Activated CD4-positive, alpha-beta T cell treated with anti-CD3 and anti-CD28 coated beads for 36 hours (primary cell): ENCODE measurements around the gene CACNA2D1. TPM values are rescaled to one million over a fixed set of nuclear protein-coding genes. Genes with fewer than 3 reads are reported as not detected.

ENCODE experiments used
- ATAC-seq: fragments of 200-7000 bp; cut with Tn5 transposase; one replicate; pipeline ENCODE4 v1.10.0; 2021; ENCODE audit warnings: mild to moderate bottlenecking, moderate library complexity
- CTCF ChIA-PET: fragments of 350-600 bp; sonication (Branson Sonifier 250); formaldehyde crosslinking; loops from one replicate; lab custom pipeline; 2021; ENCODE audit warnings: antibody characterized with exemption; lab: Charles Lee
- POLR2A ChIA-PET: fragments of 350-600 bp; sonication (Branson Sonifier 250); formaldehyde crosslinking; loops from one replicate; lab custom pipeline; 2021; ENCODE audit warnings: antibody characterized with exemption, inconsistent platforms; lab: Charles Lee
- DNase-seq: peaks from one replicate; pipeline ENCODE4 v3.0.0-alpha.2; 2020
- H3K27ac Mint-ChIP-seq: one replicate; pipeline ENCODE4 v1.8.0; 2021; ENCODE audit warnings: mixed read lengths
- H3K27me3 Mint-ChIP-seq: one replicate; pipeline ENCODE4 v1.8.0; 2021; ENCODE audit warnings: mixed read lengths
- H3K36me3 Mint-ChIP-seq: one replicate; pipeline ENCODE4 v1.8.0; 2021; ENCODE audit warnings: low read depth, mixed read lengths
- H3K4me1 Mint-ChIP-seq: one replicate; pipeline ENCODE4 v1.8.0; 2021; ENCODE audit warnings: mixed read lengths
- H3K4me3 Mint-ChIP-seq: one replicate; pipeline ENCODE4 v1.8.0; 2021; ENCODE audit warnings: mild to moderate bottlenecking, moderate library complexity, mixed read lengths
- H3K9me3 Mint-ChIP-seq: one replicate; pipeline ENCODE4 v1.8.0; 2021; ENCODE audit warnings: low read depth, mixed read lengths
- intact Hi-C, 2 experiments: fragments of 100-400 bp; cut with DNase I in 1 of 2; cut with micrococcal nuclease in 1 of 2; formaldehyde crosslinking; loops; one replicate each; pipeline versions ENCODE4 v1.14.2 to v1.15.1; 2022 to 2024; cut with DNase I, micrococcal nuclease
- total RNA-seq, 2 experiments: library from RNA; stranded (reverse); gene quantifications; one replicate each; pipeline ENCODE4 v1.2.3, GENCODE V29; 2021

The CACNA2D1 gene
- total RNA-seq, 2 experiments from 2014 or later, result not detected

DNA sequence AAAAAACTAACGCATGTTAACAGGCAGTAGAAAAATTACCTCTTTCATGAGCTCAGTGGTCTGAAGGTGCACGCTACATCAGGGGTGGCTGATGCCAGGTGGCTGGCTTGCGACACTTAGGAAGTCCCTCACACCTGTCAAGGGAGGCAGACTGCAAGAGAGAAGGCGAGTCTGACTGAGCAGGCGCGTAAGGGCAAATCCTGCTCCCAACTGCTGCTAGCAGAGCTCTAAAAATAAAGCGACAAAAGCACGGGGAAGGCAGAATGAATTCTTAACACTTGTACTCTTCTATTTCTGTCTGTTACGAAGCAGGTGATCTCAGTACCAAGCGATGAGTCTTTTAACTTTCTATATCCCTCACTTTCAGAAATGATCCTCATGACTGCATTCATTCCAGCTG, 33.1 kb downstream of the CACNA2D1 start:
- ATAC-seq, result no peak
- Mint-ChIP-seq H3K4me3 (no peak overlapping the region), H3K9me3 (peaks cover 5% of the 10 kb centered on the region), H3K27me3 (no peaks in the 10 kb centered on the region), H3K27ac (no peak overlapping the region), H3K36me3 (no peaks in the 10 kb centered on the region), H3K4me1 (no peaks in the 10 kb centered on the region)
- CTCF ChIA-PET, result interaction anchor here (0.6 kb wide), 1 partner anchor 1974 kb away, joined by 3 read pairs; no protein-coding TSS in a partner anchor
- DNase-seq, result no peak
- POLR2A ChIA-PET, result no interaction called here
- intact Hi-C loops, result no loop called here

DNA sequence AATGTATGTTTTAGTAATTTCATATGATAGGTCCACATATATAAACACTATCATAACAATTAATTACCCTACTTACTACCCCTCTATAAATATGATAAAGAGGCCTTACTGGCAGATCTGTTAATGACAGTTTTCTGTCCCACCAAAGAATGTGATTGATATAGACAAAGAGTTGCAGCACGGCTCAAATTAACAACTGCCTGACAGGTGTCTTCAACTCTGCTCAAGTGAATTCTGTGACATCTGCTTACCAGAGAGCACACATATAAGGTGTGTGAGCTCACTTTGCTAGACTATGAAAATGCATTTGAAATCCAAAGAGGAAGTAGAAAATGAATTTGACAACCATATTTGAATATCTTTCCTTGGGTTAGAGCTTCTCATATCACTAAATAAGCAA, 36.6 kb downstream of the CACNA2D1 start:
- no peak for ATAC-seq
- POLR2A ChIA-PET, result no interaction called here
- Mint-ChIP-seq H3K4me3 (no peak overlapping the region), H3K4me1 (no peaks in the 10 kb centered on the region), H3K27me3 (no peaks in the 10 kb centered on the region), H3K9me3 (peaks cover 5% of the 10 kb centered on the region), H3K36me3 (no peaks in the 10 kb centered on the region), H3K27ac (no peak overlapping the region)
- intact Hi-C loops, result no loop called here
- no peak for DNase-seq
- CTCF ChIA-PET, result no interaction called here

DNA sequence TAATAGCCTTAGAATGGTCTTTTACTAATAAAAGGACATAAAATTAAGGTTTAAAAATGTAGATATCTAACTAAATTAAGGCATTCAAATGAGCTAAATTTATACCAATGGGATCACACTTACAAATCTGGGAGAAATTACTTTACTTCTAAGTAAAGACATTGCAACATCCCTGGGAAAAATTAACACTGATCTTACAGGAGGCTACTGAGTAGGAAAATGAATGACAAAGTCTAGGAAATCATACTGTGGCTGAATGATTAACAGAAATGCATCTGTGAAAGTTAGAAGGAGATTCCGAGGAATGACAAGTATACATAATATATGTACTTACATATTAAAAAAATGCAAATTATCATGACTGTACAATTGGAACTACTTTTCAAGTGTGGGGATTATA, 38.3 kb downstream of the CACNA2D1 start:
- H3K4me3 Mint-ChIP-seq, result no peak overlapping the region
- CTCF ChIA-PET, result no interaction called here
- H3K27me3 Mint-ChIP-seq, result no peaks in the 10 kb centered on the region
- no peak for DNase-seq
- ATAC-seq, result no peak
- peaks cover 5% of the 10 kb centered on the region for H3K9me3 Mint-ChIP-seq
- intact Hi-C loops, result no loop called here
- no peak overlapping the region for H3K27ac Mint-ChIP-seq
- H3K36me3 Mint-ChIP-seq, result no peaks in the 10 kb centered on the region
- no peaks in the 10 kb centered on the region for H3K4me1 Mint-ChIP-seq
- POLR2A ChIA-PET, result no interaction called here

DNA sequence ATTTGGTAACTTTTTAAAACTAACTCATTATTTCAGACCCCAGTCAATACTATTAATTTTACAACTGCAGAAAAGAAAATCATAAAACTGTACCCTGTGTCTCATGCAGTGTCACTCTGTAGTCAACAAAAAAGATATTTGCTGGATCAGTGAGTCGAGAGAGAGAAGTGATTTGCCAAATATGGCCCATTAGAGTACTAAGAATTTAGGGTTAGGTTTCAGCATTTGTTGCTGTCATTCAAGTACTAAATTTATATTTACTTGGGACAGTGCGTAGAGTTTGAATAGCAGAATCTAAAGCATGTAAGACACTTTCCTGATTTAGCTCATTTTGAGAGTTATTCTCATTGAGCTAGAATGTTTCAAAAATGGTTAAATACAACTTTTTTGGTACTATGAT, 38.9 kb downstream of the CACNA2D1 start:
- intact Hi-C loops, result no loop called here
- no peaks in the 10 kb centered on the region for H3K36me3 Mint-ChIP-seq
- H3K27me3 Mint-ChIP-seq, result no peaks in the 10 kb centered on the region
- H3K9me3 Mint-ChIP-seq, result peaks cover 6% of the 10 kb centered on the region
- DNase-seq, result no peak
- H3K27ac Mint-ChIP-seq, result no peak overlapping the region
- H3K4me1 Mint-ChIP-seq, result no peaks in the 10 kb centered on the region
- ChIA-PET CTCF (no interaction called here), POLR2A (no interaction called here)
- no peak for ATAC-seq
- H3K4me3 Mint-ChIP-seq, result no peak overlapping the region

DNA sequence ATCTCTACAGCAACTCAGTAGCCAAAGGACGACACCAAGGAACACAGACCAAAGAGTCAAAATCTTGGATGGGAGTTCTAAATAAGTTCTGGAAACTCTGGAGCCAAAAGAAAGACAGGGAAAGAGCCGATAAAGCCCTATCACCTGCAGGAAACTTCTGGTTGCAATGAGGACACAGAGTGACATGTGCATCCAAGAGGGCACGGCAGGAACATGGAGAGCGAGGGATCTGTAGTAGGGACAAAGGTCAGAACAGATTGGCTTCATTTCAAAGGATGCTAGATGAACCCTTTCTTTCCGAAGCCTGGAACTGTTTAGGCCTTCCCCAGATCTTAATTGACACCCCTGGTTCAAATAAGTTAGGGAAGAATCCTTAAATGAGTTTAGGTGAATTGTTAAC, 39.5 kb downstream of the CACNA2D1 start:
- intact Hi-C loops, result no loop called here
- Mint-ChIP-seq H3K9me3 (peaks cover 6% of the 10 kb centered on the region), H3K27ac (no peak overlapping the region), H3K27me3 (no peaks in the 10 kb centered on the region), H3K4me1 (no peaks in the 10 kb centered on the region), H3K36me3 (no peaks in the 10 kb centered on the region), H3K4me3 (no peak overlapping the region)
- DNase-seq, result no peak
- POLR2A ChIA-PET, result no interaction called here
- no peak for ATAC-seq
- CTCF ChIA-PET, result no interaction called here

DNA sequence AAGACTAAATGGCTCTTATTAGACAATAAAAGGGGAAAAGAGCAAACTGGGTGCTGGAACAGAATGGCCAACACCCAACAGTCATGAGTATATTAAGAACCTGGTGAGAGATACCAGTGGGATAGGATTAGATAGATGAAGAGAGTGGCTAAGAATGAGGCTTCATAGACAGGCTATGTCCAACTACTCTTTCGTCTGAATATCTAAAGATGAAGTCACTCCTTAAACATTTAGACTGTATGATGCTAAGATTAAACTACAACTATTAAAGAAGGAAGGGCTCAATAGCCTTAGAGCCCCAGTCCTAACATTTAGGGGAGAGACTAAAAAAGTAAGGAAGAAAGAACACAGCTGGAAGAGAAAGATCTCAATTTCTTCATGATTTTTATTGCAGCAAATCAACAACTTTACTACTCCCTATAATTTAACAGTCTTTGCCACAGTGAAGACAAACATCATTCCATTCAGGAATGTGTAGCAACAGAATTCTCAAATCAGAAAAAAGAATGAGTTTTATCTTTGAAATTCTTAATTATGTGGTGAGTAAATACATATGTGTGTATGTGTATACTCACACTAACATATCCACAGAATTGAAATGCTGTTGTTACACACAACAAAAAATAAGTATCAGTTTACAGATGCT, 45.6 kb downstream of the CACNA2D1 start:
- Mint-ChIP-seq H3K4me3 (no peak overlapping the region), H3K27me3 (no peaks in the 10 kb centered on the region), H3K9me3 (peaks cover 2% of the 10 kb centered on the region), H3K4me1 (no peaks in the 10 kb centered on the region), H3K36me3 (no peaks in the 10 kb centered on the region), H3K27ac (no peak overlapping the region)
- DNase-seq (no peak), ATAC-seq (no peak)
- ChIA-PET POLR2A (no interaction called here), CTCF (no interaction called here)
- intact Hi-C loops, result no loop called here

DNA sequence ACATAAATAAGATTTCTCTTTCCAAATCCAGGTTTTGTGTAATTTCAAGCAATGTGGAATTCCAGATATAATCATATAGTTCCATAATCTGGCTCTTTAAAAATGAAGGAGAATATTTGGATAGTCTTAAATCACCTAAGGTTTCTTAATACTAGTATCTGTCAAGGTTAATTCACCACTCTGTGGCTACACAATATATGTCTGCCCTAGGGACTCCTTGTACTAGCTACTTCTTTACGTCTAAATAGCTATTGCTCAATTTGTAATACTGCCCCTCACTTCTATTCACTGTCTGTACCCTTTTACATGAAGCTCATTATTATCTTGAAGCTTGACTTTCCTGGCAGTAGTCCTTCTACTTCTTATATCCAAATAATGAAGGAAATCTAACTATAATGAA, 47.2 kb downstream of the CACNA2D1 start:
- peaks cover 4% of the 10 kb centered on the region for H3K9me3 Mint-ChIP-seq
- no peaks in the 10 kb centered on the region for H3K36me3 Mint-ChIP-seq
- H3K4me3 Mint-ChIP-seq, result no peak overlapping the region
- H3K27ac Mint-ChIP-seq, result no peak overlapping the region
- CTCF ChIA-PET, result no interaction called here
- POLR2A ChIA-PET, result no interaction called here
- ATAC-seq (no peak), DNase-seq (no peak)
- intact Hi-C loops, result no loop called here
- H3K4me1 Mint-ChIP-seq, result no peaks in the 10 kb centered on the region
- no peaks in the 10 kb centered on the region for H3K27me3 Mint-ChIP-seq

DNA sequence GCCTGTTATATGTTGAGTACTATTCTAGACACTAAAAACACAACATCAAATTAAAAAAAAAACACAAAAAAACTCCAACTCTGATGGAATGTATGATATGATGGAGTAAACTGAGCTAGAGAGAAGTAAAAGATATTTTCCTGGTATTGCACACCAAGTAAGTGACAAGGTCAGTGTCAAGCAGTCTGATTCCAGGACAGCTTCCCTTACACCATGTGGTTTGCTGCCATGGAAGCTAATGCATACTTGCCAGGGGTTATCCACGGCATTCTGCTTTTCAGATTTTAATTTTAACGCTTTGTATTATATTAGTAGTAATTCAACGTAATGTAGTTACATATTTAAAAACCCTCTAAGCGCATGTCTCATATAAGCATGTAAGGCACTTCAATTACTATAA, 48.4 kb downstream of the CACNA2D1 start:
- no peak for DNase-seq
- H3K4me1 Mint-ChIP-seq, result no peaks in the 10 kb centered on the region
- ChIA-PET POLR2A (no interaction called here), CTCF (no interaction called here)
- intact Hi-C loops, result no loop called here
- H3K27me3 Mint-ChIP-seq, result no peaks in the 10 kb centered on the region
- peaks cover 4% of the 10 kb centered on the region for H3K9me3 Mint-ChIP-seq
- no peak overlapping the region for H3K4me3 Mint-ChIP-seq
- H3K36me3 Mint-ChIP-seq, result no peaks in the 10 kb centered on the region
- no peak overlapping the region for H3K27ac Mint-ChIP-seq
- no peak for ATAC-seq

DNA sequence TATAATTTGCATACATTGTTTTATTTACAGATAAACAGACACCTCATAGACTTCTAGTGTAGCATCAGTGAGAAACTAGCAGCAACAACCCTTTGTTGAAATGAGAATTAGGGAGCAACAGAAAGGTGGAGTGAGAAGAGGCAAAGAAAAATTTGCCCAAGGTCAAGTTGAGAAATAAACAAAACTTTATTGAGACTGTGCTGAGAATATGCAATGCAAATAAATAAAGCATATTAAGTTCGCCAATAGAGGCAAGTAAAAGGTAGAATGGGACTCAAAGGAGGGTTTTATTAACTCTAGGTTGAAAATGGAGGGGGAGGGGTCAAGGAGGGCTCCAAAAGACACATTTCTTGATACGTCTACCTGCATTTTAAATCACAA, 49.7 kb downstream of the CACNA2D1 start:
- Mint-ChIP-seq H3K4me1 (no peaks in the 10 kb centered on the region), H3K36me3 (no peaks in the 10 kb centered on the region), H3K9me3 (peaks cover 3% of the 10 kb centered on the region), H3K27ac (no peak overlapping the region), H3K4me3 (no peak overlapping the region), H3K27me3 (no peaks in the 10 kb centered on the region)
- CTCF ChIA-PET, result no interaction called here
- no peak for DNase-seq
- intact Hi-C loops, result no loop called here
- no peak for ATAC-seq
- POLR2A ChIA-PET, result no interaction called here

DNA sequence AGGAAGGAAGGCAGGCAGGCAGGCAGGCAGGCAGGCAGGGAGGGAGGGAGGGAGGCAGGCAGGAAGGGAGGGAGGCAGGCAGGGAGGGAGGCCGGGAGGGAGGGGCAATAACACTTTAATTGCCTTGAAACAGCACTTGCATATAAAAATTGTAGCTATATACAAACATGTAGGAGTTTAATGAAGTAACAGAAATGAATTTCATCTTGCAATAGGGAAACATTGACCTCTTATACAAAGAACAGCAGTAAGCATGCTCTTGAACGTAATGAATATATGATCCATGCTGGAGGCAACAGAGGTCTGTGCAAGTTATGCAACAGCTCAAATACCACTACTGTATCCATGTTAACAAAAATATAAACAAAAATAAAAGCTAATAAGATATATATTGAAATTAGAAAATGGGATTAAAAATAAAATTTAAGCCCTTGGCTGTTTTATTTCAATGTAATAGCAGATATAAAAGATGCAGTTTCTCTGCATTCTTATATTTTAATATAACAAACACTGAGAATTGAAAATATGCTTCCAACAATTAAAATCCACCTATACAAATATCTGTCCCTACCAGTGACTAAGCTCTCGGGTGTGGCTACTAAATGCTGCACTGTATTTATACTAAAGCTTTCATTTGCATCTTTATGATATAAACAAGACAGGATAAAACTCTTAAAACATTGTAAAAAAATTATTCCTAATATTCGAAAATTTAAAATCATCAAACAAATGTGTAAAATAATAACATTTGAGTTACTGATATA, 50.3 kb downstream of the CACNA2D1 start:
- peaks cover 3% of the 10 kb centered on the region for H3K9me3 Mint-ChIP-seq
- DNase-seq (no peak), ATAC-seq (no peak)
- no peak overlapping the region for H3K4me3 Mint-ChIP-seq
- H3K27ac Mint-ChIP-seq, result no peak overlapping the region
- no peaks in the 10 kb centered on the region for H3K4me1 Mint-ChIP-seq
- POLR2A ChIA-PET, result no interaction called here
- intact Hi-C loops, result no loop called here
- H3K27me3 Mint-ChIP-seq, result no peaks in the 10 kb centered on the region
- CTCF ChIA-PET, result no interaction called here
- H3K36me3 Mint-ChIP-seq, result no peaks in the 10 kb centered on the region

DNA sequence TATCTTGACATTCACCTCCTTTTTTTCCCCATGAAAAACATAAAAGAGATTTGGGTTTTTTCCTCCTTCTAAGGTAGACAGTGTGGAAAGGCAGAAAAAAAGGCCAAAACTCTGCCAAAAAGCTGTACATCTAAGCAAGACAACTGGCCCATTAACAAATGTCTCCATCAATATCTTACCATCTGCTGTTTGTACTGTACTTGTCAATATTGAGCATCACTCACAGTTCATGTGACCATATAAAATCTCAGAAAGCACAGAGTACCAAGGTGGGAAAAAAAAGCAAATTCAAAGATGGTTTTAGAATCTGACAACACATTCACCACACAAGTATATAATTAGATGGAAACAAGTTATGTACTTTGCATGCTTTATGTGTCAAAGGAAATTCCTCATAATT, 52.6 kb downstream of the CACNA2D1 start:
- no peak overlapping the region for H3K4me3 Mint-ChIP-seq
- ATAC-seq (no peak), DNase-seq (no peak)
- no peak overlapping the region for H3K27ac Mint-ChIP-seq
- ChIA-PET POLR2A (no interaction called here), CTCF (interaction anchor here (0.7 kb wide), 1 partner anchor 588 kb away, joined by 3 read pairs; no protein-coding TSS in a partner anchor)
- H3K4me1 Mint-ChIP-seq, result no peaks in the 10 kb centered on the region
- intact Hi-C loops, result no loop called here
- no peaks in the 10 kb centered on the region for H3K36me3 Mint-ChIP-seq
- H3K27me3 Mint-ChIP-seq, result no peaks in the 10 kb centered on the region
- H3K9me3 Mint-ChIP-seq, result peaks cover 3% of the 10 kb centered on the region

DNA sequence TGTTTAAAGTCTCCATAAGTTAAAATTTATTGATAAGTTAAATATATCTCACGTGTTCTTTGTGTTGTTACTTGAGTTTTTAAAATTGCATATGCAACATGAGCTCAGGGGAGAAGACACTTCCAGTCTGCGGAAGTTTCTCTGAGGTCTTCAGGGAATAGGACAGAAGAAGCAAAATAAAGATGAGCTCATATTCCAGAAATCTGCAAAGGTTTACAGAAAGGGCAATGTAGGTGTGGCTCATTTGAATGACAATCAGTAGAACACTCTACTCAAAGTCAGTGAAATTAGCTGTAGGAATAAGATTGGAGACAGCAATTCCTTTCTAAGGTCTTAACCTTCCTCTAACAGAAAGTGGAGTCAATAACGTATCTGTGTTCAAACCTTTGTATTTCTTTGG, 53.7 kb downstream of the CACNA2D1 start:
- H3K27me3 Mint-ChIP-seq, result no peaks in the 10 kb centered on the region
- no peak overlapping the region for H3K4me3 Mint-ChIP-seq
- ATAC-seq, result no peak
- CTCF ChIA-PET, result no interaction called here
- H3K4me1 Mint-ChIP-seq, result no peaks in the 10 kb centered on the region
- H3K9me3 Mint-ChIP-seq, result peaks cover 3% of the 10 kb centered on the region
- POLR2A ChIA-PET, result no interaction called here
- H3K27ac Mint-ChIP-seq, result no peak overlapping the region
- DNase-seq, result no peak
- no peaks in the 10 kb centered on the region for H3K36me3 Mint-ChIP-seq
- intact Hi-C loops, result no loop called here
